ENCODE results near the gene DIRAS1.

DNA sequence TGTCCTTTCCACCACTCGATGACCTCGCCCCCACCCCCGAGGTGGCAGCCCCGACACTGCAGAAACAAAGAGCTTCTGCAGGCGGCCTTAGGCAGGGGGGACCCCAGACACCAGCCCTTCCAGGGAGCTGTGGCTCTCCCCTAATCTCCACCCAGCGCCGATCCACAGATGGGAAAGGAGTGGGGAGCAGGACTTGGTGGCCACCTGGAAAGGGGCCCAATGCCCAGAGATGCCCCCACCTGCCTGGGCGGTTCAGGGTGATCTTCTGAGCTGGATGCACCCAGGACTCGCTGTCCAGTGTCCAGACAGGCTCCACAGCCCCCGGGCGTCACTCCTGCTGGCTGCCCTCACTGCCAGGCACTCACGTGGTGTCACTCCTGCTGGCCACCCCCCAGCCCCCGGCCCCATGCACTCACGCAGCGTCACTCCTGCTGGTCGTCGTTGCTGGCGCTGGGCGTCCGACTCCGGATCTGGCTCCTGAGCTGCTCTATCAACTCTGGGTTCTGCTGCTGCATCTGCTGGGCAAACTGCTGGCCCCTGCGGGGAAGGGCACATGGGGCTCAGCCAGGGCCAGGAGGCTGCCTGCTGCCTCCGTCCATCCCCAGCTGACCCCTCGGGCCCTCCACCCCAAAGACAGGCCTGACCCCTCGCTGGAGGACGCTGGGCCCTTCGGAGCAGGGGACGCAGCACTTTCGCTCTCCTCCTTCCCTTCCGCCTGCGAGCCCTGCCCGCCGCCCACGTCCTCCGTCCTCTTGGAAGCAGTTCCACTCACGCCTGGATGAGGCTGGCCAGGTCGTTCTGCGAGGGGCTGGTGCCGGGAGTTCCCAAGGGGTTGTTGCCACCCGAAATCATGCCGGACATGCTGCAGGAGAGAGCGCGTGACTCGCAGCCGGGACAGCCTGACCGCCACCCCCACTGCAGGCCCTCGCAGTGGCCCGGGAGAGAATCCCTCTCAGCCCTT is 36.0 kb upstream of the DIRAS1 start:
- TF ChIP-seq, protein P1, sequence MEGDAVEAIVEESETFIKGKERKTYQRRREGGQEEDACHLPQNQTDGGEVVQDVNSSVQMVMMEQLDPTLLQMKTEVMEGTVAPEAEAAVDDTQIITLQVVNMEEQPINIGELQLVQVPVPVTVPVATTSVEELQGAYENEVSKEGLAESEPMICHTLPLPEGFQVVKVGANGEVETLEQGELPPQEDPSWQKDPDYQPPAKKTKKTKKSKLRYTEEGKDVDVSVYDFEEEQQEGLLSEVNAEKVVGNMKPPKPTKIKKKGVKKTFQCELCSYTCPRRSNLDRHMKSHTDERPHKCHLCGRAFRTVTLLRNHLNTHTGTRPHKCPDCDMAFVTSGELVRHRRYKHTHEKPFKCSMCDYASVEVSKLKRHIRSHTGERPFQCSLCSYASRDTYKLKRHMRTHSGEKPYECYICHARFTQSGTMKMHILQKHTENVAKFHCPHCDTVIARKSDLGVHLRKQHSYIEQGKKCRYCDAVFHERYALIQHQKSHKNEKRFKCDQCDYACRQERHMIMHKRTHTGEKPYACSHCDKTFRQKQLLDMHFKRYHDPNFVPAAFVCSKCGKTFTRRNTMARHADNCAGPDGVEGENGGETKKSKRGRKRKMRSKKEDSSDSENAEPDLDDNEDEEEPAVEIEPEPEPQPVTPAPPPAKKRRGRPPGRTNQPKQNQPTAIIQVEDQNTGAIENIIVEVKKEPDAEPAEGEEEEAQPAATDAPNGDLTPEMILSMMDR (IDR thresholded peaks at IDR 0.05; ENCODE audit: insufficient read depth, low read length, poor library complexity, severe bottlenecking): no peak
- TF ChIP-seq EZH2phosphoT487 (conservative IDR thresholded peaks at IDR 0.05; ENCODE audit: low read length): no peak
